ENCODE data around the gene KRT79. TPM values are rescaled to one million over a fixed set of nuclear protein-coding genes. Genes with fewer than 3 reads are reported as not detected.

KRT79 gene
- total and polyA plus RNA-seq, 9 of the 15 experiments (the other 6 are each of a cell fraction or from before 2014, with no cell fraction given) = 0.03 to 2.3 (median 0.23) TPM; not detected in 2

GRCh38 chr12:52837413-52837741 is 3.3 kb upstream of the KRT79 start:
- H3K79me2 ChIP-seq (ENCODE audit: control insufficient read depth, insufficient read depth, low read length) = no peaks in the 10 kb centered on the region
- H3K9ac ChIP-seq (ENCODE audit: insufficient read depth in 1 of 2, low read depth in 2 of 2, low read length in 2 of 2) = no peak overlapping the region
- peaks cover 13% of the 10 kb centered on the region in 2 experiments; a peak in 3 of 5 replicates for H3K4me1 ChIP-seq (replicated peaks in 1 of 2; ENCODE audit: control insufficient read depth in 2 of 2, insufficient read depth in 2 of 2, low read length in 2 of 2)
- ChIA-PET CTCF (ENCODE audit: low intra/inter-chr PET ratio) (no interaction called here), POLR2A (no interaction called here)
- ATAC-seq (no peak), DNase-seq (ENCODE audit: extremely low read depth in 1 of 4, low spot score in 3 of 4) (peak in 1 of 4 experiments; percentile 31), FAIRE-seq (peak; percentile 72)
- H3K27me3 ChIP-seq (ENCODE audit: control insufficient read depth in 2 of 2, insufficient read depth in 2 of 2, low read length in 2 of 2) = peaks cover 18 to 66% of the 10 kb centered on the region in 2 experiments
- H4K20me1 ChIP-seq (replicated peaks; ENCODE audit: control insufficient read depth, insufficient read depth, low read length) = 0 out of 2 replicates have a peak, but pooled peaks cover 13% of the 10 kb centered on the region
- H2AFZ ChIP-seq (ENCODE audit: low read depth, low read length) = no peak overlapping the region
- in situ Hi-C loops (cut with MboI) = no loop called here
- no peaks in the 10 kb centered on the region for H3K9me3 ChIP-seq (replicated peaks; ENCODE audit: control insufficient read depth, insufficient read depth, low read depth, low read length)
- no TSS peak for BruUV-seq (replicated peaks)
- no peaks in the 10 kb centered on the region for H3K9me1 ChIP-seq (ENCODE audit: control insufficient read depth, insufficient read depth, low read length)
- WGBS (ENCODE audit: insufficient coverage, low coverage, missing lambda C conversion rate) = 2% methylated on average over 9 of the region's 9 CpGs
- H3K36me3 ChIP-seq (ENCODE audit: control insufficient read depth, insufficient read depth, low read length) = no peaks in the 10 kb centered on the region
- no peak overlapping the region for H3K4me2 ChIP-seq (ENCODE audit: insufficient read depth, low read length)
- intact Hi-C loops (cut with micrococcal nuclease) = no loop called here
- no peak overlapping the region for H3K27ac ChIP-seq (ENCODE audit: extremely low read depth, low read depth, low read length)
- no peak overlapping the region for H3K4me3 ChIP-seq
- TF ChIP-seq NCOR1 (IDR thresholded peaks at IDR 0.05) (no peak), ZNF217 (CRISPR knock-in tag; IDR thresholded peaks at IDR 0.05) (no peak), SMARCE1 (IDR thresholded peaks at IDR 0.05) (no peak), PATZ1 (CRISPR knock-in tag; IDR thresholded peaks at IDR 0.05; ENCODE audit: borderline replicate concordance) (no peak), FOXM1 (IDR thresholded peaks at IDR 0.05; ENCODE audit: low read depth) (no peak), FOXM1 (CRISPR knock-in tag; IDR thresholded peaks at IDR 0.05; ENCODE audit: low read depth) (no peak), RAD21 (CRISPR knock-in tag; conservative IDR thresholded peaks at IDR 0.05 in 1 of 2, IDR thresholded peaks at IDR 0.05 in 1 of 2) (no peak), PHTF2 (CRISPR knock-in tag; IDR thresholded peaks at IDR 0.05) (no peak), CLOCK (CRISPR knock-in tag; IDR thresholded peaks at IDR 0.05; ENCODE audit: borderline replicate concordance) (no peak), ZNF253 (CRISPR knock-in tag; conservative IDR thresholded peaks at IDR 0.05) (no peak), ZNF644 (tag; IDR thresholded peaks at IDR 0.05; ENCODE audit: low read depth) (no peak), ATF3 (IDR thresholded peaks at IDR 0.05) (peak; percentile 38), ATF3 (CRISPR knock-in tag; conservative IDR thresholded peaks at IDR 0.05) (no peak), COPS2 (conservative IDR thresholded peaks at IDR 0.05) (no peak), JUND (IDR thresholded peaks at IDR 0.05; ENCODE audit: borderline replicate concordance, low read depth, low read length) (peak; percentile 31; the same call in 1 of the 2 replicates), JUND (tag; IDR thresholded peaks at IDR 0.05; ENCODE audit: borderline replicate concordance, low read depth, low read length) (no peak), ZNF282 (CRISPR knock-in tag; IDR thresholded peaks at IDR 0.05) (no peak), ZNF384 (IDR thresholded peaks at IDR 0.05; ENCODE audit: low read depth, low read length) (no peak), BHLHE40 (IDR thresholded peaks at IDR 0.05; ENCODE audit: low read length) (0 out of 2 replicates have a peak, but pooled peaks have one; percentile 20), NR1H2 (CRISPR knock-in tag; IDR thresholded peaks at IDR 0.05) (no peak)

Data from K562 (cell line).